HuH-7.5 (cell line): ENCODE data around the gene MEIS1.

Experiments
- DNase-seq: peaks from one replicate; pipeline ENCODE4 v3.0.0; 2011; ENCODE audit warnings: low spot score

MEIS1 gene

DNA sequence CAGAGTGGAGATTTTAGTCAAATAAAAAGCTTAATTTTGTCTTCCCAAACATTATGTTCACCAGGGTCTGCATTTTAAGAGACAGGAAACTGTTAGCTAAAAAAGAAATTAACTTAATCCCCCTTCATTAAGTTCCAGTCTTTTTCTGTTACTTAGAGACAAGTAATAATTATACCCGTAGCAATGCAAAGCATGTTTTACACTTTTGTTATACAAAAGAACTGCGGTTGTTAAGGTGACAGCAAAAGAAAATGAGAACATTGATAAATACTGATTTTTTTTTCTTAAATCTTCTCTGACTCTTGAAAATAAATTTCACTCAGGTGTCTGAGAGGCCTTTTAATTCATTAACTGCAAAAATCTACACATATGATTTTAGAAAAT lies 101.4 kb downstream of the MEIS1 start:
- no peak for DNase-seq

DNA sequence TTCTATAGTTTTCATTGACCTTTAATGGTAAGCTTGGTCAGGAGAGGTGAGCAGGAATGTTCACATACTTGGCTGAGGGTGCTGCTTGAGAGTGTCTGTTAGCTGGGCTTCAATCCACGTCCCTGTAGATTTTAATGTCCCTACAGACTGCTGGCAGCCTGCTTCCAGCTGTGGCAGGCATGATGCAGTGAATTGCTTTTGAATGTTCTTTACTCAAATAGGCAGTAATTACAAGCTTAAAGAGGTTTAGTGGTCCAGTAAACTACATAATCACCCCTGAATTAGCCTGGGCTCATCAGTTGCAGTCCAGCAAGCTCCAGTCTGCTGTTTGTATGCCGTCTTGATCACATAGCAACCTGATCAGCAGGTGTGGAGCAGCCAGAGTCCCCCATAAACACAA lies 102.1 kb downstream of the MEIS1 start:
- no peak for DNase-seq

DNA sequence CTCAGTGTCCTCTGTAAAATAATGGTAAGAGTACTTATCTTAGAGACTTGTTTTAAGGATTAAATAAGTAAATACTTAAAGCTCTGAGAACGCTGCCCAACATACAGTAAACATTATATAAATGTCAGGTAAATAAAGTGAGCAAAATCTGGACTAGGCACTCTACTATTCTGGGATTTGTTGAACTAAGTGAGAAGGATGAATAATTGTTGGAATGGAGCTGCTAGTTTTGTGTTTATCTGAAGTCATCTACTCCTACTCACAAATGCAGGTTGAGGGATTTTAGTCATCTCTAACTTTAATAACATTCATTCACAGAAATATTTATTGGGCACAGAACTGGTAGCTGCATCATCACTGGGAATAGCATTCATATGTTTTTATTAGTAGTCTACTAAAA lies 103.4 kb downstream of the MEIS1 start:
- no peak for DNase-seq

DNA sequence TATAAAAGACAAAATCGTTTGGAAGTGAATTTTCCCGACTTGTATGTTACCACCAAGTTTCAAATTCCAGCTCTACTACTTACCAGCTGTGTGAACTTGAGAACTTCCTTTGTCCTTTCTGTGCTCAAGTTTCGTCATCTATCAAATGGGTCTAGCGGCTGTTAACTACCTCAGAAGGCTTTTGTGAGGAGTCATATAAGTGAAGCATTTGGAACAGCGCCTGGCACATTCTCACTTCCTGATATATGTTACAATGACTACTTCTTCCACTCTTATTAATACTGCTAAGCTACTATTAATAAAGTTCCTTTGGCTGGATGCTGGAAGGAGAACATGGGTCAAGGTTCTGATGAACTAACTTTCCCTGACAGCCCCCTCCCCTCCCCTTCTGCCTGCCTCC lies 104.5 kb downstream of the MEIS1 start:
- DNase-seq = no peak

DNA sequence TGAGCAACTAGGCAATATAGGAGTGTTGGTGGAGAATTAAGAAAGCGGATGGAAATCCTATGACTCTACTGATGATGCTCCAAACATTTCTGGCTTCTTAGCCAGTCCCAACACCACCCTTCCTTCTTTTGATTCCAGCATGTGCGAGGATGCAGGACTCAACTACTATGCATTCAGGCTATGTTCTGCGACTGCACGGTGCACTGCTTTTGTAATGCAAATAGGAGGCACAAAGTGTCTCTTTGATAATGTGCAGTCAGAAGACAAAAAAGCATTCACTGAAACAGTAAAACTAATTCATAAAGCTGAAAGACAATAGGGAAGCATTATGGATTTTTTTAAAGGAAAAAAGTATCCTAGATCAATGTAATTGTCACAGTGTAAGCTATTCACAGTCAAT lies 106.7 kb downstream of the MEIS1 start:
- no peak for DNase-seq

DNA sequence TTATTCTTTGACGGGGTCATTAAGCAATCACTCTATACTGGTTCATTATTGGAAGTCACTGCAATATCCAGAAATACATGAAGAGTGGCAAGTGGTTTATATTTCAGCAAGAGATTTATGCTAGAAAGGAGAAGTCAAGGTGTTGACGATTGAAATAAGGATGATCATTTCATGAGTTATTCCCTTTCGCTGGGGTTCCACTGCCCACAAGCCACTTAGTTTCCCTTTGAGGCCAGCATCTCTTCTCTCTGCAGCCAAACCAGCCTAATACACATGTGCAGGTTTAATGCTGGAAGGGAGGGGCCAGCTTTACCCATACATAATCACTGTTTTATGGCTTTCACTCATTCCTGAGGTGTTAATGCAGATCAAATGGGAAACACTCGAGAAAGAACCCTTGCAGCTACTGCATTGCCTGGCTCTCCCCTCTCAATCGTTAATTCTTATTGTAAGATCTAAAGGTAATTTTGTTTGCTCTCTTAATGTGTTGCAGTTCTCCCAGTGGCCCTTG lies 108.4 kb downstream of the MEIS1 start:
- DNase-seq = no peak

DNA sequence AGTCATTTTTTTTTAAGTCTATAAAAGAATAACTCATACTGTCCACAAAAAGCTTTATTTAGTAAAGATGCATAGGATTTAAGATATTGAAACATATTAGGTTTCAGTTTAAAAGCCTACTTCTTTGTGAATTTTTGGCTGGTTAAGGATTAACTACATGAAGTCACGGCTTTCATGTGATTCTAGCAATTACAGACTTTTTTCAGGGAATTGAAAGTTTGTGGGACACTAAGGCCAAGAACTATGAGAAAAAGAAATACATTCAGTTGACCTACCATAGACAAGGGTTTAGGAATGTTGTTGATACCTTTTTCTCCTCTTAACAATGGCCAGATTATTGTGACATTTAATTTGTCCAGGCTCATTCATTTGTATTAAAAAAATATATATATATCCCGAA lies 109.3 kb downstream of the MEIS1 start:
- DNase-seq = no peak

DNA sequence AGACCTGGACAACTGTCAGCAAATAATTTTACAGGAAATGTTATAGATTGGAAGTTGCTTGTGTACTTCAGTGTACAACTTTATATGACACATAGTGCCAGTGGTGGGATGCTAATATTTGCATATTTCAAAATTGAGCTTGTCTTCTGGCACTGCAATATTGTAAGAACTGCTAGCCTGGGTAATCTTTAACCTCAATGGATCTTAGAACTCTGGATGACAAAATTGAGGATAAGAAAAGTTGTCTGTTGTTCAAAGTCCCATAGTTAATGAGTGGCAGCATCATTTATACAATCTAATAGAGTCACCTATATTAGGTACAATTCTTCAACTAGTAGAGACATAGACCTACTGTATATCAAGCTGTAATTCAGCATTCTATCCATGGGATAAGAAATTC lies 110.3 kb downstream of the MEIS1 start:
- DNase-seq = no peak

DNA sequence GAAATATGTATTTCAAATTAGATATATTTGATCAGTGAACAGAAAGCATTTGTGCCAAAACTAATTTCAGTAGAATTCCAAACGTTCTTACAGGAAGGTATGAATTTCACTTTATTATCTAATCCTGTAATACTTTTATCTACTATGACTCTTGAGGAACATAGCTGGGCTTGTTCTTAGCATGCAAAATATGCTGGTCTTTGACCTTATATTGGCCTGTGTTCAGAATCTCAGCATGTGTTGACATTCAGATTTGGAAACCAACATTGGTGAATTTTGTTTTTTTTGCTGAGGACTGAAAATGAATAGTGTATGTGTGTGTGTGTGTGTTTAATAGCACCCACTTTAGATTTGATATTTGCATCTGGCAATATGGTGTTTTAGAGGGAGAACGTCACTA lies 112.2 kb downstream of the MEIS1 start:
- no peak for DNase-seq

DNA sequence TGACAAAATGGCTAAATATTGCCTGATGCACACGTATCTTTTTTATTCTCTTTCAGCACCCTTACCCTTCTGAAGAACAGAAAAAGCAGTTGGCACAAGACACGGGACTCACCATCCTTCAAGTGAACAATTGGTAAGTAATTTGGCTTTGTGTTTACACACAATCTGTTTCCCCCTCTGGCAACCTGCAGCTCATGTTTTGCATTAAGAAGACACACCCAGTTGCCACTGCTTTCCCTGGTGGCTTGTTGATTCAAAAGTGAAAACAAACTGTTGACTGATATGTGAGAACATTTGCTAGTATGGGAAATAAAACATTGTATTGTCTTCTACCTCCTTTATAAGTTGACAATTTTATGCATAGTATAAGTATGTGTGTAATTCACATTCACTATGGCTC lies 113.0 kb downstream of the MEIS1 start:
- no peak for DNase-seq

DNA sequence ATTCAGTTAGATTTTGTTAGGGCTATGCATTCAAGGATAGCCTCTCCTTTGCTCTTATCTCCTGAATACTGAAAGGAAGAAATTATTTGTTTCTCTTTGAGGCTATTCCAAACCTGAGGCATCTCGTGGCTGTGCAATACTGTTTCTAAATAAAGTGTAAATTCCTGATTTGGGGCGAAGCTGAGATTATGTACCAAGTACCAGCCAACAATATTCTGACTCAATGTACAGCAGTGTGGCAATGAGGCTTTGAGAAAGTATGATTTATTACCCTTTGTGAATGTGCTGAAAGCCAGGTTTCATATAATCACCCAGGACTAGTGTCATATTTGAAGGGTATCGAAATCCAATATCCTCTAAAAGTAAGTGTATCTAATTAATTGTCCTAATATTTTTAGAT lies 113.5 kb downstream of the MEIS1 start:
- no peak for DNase-seq

DNA sequence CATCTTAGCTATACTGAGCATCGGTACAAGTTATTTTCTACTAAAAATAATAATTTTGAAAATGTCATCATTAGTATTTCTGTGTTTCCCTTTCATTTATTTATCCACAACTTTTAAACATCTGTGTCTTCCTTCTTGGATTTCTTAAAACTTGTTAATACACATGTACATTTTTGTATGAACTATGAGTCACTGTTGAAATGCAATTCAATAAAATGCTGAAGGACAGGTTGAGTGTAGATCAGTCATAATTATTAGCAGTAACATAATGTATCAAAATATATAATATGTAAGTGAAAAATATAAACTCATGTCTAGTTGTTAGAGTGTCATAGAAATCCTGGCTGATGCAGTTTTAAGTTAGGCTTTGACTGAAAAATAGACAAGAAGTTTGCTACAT lies 115.9 kb downstream of the MEIS1 start:
- DNase-seq = no peak

DNA sequence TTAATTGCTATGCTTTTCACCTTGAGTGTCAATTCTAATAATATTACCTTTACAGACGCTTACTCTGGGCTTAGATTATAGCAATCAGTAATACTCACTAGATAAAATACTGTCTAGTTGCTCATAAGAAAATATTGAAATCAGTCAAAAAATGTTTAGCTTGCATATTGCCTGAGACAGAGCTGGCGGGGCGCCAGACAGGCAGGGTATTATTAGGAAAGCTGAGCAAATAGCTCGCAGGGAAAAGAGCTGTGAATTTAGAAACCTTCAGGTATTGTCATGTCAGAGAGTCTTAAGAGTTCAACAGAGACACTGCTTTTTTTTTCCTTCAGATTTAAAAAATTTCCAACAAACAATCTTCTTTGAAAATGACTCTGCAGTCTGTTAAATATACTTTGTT lies 118.4 kb downstream of the MEIS1 start:
- no peak for DNase-seq

DNA sequence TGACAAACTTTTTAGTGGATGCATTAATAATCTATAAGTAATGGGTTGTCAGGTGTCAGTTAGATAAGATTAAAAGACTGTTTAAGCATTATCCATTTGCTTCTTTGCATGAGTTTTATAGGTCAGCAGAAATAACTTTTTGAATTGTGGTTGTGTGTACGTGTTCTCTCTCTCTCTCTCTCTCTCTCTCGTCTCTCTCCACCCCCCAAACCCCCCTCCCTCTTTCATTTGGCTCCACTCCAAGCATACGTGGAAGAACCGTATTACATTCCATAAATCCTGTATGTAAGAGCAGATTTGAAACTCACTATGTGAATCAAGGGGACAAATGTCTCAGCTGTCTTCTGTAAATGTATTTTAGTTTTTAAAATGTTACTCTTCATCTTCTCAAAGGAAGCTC lies 120.2 kb downstream of the MEIS1 start:
- no peak for DNase-seq

DNA sequence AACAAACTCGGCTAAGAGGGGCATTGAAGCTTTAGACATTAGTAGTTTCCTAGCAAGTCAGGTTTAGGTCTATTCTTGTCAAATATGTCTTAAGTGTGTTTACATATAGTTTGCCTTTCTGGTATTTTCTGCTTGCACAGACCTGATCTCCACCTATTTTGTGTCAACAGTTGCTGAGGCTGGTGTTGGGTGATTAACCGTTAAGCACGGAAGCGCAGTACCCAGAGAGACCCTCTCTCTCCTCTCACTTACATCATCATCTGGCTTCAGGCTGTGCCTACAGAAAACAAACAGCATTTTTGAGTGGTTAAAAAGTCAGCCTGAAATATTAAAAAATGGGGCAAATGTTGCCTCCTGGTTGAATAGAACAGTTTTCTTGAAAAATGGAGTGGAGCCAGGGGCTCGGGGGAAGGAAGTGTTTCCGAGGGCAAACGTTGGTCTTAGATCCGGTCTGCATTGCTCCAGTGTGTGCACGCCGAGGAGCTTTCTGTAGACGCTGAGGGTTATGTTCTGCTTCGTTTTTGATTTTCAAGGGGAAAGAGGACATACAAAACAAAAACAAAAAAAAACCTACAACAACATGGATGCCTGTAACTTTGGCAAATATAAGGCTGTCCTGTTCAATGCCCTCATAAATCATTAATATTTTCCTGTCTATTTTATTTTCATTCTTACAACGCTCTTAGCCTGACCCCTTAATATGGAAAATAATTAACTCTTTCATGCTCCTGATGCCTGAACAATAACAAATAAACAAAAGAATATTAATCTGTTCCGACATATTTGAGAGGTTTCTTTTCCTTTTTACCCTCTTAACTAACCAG lies 120.8 kb downstream of the MEIS1 start:
- DNase-seq = no peak

DNA sequence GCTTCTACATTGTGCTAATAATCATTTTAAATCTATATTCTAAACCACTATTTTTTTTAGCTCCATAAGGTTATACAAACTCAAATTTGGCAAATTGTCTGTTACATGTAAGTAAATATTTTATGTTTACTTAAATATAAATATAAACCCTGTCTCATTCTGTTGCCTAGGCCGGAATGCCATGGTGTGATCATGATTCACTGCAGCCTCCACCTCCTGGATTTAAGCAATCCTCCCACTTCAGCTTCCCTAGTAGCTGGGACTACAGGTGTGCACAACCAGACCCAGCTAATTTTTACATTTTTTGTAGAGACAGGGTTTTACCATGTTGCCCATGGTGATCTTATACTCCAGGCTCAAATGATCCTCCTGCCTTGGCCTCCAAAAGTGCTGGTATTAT lies 124.7 kb downstream of the MEIS1 start:
- DNase-seq = no peak

DNA sequence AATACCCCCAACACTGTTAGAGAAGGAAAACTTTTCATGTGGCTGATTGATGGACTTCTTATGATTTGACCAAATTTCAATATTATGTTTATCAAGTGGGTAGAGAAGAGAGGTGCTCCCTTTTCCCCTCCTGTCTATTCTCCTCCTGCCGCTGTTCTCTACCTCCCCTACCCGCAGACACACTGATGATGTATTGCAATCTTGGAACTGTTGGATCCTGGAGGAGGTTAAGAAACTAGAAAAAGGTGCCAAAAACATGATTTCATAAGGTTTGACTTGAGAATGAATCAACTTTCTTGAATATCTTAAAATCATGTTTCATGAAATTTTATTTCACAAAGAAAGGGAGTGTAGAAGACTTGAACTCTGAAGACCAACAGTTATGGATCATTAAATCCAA lies 125.8 kb downstream of the MEIS1 start:
- DNase-seq = no peak

DNA sequence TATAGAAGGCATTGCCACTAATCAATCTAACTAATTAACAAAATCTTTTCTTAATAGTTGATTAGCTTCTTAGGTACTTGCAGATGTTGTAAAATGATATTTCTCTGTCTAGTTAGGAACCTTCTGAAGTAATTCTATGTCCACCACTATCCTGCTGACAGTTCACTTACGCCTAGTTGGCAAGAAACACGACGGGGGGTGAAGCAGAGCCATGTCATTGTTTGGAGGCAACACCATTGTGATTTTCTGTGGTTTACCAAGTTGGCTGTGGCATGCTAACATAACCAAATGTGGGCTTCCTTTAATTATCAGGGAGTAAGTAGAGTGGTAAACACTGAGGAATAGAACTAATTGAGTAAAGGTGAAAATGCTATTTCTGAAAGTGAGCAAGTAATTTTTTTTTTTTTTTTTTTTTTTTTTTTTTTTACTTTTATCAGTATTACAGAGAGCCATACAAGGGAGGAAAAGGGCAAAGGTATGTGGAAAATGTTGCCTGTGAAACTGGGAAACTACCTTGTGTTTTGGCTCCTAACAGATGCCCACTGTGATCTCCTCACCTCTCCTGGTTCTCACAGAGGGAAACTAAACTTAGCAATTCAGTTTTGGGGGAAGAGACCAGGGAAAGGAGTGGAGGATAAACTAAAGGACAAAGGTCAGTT lies 126.8 kb downstream of the MEIS1 start:
- no peak for DNase-seq

DNA sequence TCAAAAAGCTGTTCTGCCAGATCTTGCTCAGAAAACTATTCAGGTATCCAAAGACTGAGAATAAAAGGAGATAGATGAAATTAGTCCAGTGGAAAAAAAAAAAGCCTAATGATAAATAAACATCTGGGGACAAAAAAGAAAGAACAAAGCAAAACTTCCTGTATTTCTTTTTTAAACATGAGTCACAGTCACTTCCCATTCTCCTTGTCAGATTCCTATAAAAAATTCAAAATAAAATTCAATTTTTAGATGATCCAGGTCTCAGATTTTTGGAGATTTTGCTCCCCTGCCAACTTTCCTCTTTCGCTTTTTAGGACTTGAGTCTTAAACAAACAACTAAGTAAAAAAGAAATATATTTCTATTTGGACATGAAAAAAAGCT lies 127.4 kb downstream of the MEIS1 start:
- DNase-seq = no peak

DNA sequence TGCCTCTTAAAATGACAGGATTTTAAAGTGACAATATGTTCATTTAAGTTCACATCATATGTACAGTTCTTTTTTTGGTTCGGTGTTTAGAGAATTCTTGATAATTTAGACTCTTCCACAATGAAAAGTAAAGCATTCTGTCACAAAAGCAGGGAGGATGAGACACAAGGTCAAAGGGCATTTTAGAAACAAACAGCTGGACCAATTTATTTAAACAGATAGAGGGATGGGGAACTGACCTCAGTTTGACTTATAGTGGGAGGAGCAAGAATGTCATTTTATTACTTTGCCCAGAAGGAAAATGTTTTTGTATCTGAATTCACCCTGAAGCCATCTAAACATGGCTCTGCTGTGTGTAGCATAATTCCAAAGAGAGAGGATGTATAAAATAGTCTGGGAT lies 128.5 kb downstream of the MEIS1 start:
- no peak for DNase-seq

DNA sequence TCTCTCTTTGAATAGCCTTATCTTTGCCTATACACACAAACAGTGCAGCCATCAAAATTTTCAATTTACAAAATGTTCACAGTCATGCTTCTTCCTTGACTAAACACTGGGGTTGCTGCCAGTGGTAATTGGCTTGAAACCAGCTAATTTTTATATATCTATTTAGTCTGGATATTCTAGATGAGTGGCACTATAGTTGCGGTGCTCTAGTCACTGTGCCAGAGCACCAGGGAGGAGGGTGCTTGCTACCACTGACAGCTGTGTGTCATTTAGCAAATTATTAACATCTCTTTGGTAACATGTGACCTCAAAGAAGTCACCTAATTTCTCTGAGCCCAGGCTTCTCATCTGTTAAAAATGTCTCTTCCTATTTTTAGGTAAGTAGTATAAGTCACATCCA lies 130.4 kb downstream of the MEIS1 start:
- DNase-seq = no peak

DNA sequence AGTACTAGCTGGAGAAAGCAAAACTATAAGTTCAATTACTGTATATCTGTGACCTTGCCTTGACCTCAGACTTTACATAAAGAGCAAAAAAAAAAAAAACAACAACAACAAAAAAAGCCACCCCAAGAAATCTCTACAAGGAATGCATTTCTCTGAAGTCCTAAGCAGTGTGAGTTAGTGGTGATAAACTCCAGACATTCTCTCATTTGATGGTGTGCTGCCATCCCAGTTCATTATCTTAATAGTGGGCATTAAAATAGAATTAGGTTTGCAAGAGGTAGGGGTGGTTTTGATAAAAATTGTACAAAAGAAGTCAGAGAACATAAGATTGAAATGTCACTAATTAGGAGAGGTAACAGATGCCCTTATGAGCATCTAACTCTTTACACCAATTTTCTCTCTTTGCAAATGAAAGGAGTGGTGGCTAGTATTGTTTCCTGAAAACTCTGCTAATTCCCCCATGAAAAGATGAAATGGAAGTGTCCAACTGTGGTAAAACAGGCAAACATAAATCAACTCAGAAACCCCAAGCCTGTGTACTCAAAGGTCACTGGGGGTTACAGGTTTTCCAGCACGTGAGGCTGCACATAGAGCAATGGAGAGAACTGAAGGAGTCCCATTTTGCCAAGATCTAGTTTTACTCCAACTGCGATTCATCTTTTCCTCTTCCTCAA lies 131.9 kb downstream of the MEIS1 start:
- DNase-seq = no peak

DNA sequence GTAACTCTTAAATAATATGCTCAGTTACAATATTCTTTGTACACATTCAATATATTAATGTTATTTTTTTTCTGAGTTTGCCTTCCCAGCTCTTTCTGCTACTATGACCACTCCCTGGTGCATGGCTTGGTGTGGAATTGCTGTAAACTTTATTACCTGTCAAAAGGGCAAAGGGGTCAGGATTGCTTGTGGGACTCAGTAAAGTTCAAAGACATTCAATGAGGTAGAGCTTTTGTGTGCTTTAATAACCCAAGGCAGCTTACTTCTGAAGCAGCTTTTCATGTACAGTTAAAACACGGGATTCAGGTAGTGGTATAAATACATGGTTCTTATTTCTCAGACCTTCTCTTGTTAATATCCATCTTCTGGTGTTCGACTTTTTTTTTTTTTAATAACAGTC lies 132.8 kb downstream of the MEIS1 start:
- no peak for DNase-seq
